Measurements from ENCODE around the gene FOXN3.
"Not testable (repeated sequence)": the region's sequence is repeated elsewhere in the genome, so short reads cannot be mapped to it uniquely, and the experiment has no call there.

The FOXN3 gene

DNA sequence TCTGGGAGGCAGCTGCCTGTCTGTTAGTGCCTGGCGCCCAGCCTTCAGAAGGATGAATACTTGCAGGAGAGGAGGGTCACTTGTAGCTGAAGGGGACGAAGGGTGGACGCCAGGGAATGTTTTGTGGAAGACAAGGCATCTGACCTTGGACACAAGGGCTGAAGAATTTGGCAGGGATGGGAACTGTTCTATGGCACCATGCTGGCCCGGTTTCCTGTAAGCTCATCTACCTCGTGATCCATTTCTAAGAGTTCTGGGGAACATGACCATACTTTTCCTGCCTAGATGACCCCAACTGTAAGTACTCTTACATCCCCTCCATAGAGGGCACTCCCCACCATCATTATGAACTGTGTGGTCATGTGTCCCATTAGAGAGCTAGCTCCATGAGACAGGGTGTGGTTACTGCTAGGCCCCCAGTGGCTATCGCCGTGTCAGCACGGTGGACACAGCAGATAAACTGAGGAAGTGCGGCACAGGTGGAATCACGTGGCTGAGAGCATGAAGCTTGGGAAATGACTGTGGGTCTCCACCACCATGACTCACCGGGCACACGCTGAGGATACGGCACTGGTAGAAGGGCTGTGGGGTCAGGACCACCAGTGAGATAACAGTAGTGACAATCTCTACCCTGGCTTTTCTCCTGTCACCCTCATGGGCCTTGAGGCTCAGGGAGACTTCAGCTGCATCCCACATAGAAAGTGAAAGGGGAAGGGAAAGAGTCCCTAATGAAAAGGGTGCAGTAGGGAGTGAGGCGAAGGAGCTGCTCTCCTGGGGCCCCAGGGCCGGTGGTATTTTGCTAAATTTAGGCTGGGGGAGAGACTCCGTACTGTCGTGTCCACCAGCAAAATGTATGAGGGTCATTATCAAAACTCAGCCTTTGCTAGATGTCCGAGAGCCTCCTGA, 252.6 kb downstream of the FOXN3 start:
- no peak for DNase-seq (ENCODE audit: low spot score)

- DNase-seq (ENCODE audit: low spot score): no peak
These were observed 253.9 kb downstream of the FOXN3 start for GRCh38 chr14:89163031-89163636.

DNA sequence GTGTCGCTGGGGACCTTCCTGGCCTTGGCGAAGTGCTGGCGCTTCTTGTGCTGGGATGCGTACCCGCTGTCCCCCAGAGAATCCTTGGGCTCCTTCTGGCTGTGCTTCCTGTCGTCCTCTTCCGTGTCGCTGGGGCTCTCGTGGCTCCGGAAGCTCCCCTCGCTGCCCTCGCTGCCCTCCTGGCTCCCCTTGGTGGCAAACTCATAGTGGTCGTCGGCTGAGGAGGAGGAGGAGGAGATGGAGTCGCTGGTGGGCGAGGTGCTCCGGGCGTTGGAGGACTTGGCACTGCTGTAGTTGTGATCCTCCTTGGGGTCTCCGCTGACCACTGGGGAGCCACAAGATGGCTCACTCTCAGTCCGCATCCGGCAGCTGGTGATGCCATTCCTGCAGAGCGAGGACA, 254.4 kb downstream of the FOXN3 start:
- DNase-seq (ENCODE audit: low spot score): no peak

DNA sequence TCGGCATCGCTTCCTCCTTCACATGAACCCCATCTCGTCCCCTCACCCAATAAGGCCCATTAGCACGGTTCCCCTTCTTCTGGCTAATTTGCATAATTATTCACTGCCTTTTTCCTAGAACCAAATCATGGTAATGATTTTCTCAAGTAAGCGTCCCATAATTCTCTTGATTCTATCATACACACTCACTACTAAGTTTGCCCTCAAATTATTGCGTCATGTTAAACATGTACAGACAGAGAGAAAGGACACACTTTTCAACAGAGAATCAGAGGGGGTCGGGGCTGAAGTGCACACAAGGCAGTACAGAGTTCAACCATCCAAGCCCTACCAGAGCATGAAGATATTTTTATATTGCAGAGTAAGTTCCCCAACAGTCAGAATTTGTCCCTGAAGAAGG, 256.6 kb downstream of the FOXN3 start:
- DNase-seq (ENCODE audit: low spot score): no peak

- DNase-seq (ENCODE audit: low spot score): no peak
These were observed 258.3 kb downstream of the FOXN3 start for GRCh38 chr14:89158701-89159100.

DNA sequence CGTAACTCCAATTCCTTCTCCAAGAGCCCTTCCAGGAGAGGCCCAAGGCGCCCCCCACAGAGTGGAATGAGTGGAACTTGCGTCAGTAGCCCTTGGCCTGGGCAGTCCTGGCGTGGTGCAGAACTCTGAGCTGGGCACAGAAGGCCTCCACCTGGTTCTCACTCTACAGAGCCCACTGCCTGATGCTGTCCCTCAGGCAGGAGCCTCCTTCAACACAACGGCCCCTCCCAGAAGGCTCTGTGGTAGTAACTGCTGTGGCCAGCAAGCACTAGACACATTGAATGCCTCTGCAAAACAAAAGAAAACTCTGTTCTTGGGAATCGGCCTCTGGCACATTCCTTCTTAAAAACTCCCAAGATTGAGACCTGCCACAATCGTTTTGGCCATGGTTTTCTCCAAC, 258.9 kb downstream of the FOXN3 start:
- DNase-seq (ENCODE audit: low spot score): not testable (repeated sequence)

- DNase-seq (ENCODE audit: low spot score): no peak
These were observed 261.5 kb downstream of the FOXN3 start for GRCh38 chr14:89155491-89155890.

DNA sequence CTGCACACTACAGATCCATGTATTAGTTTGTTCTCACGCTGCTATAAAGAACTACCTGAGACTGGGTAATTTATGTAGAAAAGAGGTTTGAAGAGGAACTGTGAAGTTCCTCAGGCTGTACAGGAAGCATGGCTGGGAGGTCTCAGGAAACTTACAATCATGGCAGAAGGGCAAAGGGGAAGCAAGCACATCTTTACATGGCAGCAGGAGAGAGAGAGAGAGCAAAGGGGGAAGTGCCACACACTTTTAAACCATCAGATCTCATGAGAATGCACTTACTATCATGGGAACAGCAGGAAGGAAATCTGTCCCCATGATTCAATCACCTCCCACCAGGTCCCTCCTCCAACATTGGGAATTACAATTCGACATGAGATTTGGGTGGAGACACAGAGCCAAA, 265.3 kb downstream of the FOXN3 start:
- not testable (repeated sequence) for DNase-seq (ENCODE audit: low spot score)

DNA sequence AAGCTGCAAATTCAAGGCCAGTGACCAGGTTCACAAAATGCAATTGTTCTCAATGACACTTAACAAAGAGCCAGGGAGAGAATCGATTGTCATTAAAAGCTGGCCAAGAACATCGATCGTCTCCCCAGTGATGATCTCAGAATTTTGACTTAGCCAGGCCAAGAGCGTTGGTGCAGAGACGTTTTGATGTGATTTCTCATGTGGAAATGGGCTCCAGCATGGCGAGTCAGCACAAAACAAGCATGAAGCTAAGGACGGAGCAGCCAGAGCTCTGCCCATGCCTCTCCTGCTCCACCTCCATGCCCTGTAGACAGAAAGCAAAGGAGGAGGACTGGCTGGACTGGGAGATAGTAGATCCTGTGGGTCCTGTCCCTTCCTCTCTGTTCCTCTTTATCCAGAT, 270.8 kb downstream of the FOXN3 start:
- DNase-seq (ENCODE audit: low spot score): no peak

DNA sequence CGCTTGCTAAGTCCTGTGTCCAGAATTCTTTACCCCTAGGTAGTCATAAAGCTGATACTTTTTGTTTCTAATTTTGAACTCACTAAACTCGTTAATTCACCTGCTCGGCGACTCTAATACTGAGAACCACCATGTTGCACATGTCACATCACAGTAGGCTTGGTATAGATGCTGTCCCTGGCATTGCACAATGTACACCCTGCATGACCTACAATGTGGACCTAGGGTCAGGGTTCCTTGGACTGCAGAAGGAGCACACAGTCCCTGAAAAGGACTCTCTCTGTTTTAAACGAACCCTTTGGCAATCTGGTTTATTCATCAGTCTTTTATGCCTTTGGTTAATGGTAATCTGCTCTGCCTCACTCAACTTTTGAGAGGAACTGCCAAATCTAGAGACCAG, 272.4 kb downstream of the FOXN3 start:
- DNase-seq (ENCODE audit: low spot score): no peak

DNA sequence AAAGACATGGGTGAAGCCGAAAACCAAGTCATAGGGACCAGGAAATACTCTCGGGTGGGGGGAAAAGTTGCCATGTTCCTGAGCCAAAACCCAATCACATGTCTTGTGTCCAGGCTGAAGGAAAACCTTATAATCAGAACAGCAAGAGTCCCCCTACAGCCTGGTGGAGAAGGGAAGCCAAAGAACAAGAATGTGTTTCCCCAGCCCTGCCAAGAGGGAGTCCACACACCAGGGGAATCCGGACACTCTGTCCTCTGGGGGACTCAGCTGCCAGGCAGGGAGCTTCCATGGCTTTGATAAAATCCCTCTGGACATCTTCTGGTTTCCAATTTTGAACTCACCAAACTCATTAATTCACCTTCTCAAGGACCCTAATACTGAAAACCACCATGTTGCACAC, 273.0 kb downstream of the FOXN3 start:
- no peak for DNase-seq (ENCODE audit: low spot score)

GRCh38 chr14:89143595-89143994, 273.4 kb downstream of the FOXN3 start:
- no peak for DNase-seq (ENCODE audit: low spot score)

GRCh38 chr14:89142366-89142765, 274.7 kb downstream of the FOXN3 start:
- no peak for DNase-seq (ENCODE audit: low spot score)

- no peak for DNase-seq (ENCODE audit: low spot score)
These were observed 275.2 kb downstream of the FOXN3 start for GRCh38 chr14:89141862-89142261.

DNA sequence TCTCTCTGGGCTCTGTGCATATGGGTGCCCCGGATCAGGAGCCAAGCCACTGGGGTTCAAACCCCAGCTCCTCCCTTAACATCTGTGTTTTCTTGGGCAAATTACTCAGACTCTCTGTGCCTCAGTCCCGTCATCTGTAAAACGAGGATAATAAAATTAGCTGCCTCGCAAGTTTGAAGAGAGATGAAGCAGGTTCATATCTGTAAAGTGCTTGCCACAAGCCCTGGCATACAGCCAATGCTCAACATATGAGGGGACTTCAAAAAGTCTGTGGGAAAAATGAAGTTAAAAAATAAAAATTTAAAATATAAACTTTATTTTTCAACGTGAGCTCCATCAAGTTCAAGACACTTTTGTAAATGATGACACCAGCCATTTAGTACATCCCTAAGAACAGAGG, 276.7 kb downstream of the FOXN3 start:
- DNase-seq (ENCODE audit: low spot score): no peak

GRCh38 chr14:89139404-89140247, 277.4 kb downstream of the FOXN3 start:
- no peak for DNase-seq (ENCODE audit: low spot score)

GRCh38 chr14:89138846-89139245, 278.2 kb downstream of the FOXN3 start:
- no peak for DNase-seq (ENCODE audit: low spot score)

- peak; percentile 86 for DNase-seq (ENCODE audit: low spot score)
These were observed 279.4 kb downstream of the FOXN3 start for GRCh38 chr14:89137526-89138163.

DNA sequence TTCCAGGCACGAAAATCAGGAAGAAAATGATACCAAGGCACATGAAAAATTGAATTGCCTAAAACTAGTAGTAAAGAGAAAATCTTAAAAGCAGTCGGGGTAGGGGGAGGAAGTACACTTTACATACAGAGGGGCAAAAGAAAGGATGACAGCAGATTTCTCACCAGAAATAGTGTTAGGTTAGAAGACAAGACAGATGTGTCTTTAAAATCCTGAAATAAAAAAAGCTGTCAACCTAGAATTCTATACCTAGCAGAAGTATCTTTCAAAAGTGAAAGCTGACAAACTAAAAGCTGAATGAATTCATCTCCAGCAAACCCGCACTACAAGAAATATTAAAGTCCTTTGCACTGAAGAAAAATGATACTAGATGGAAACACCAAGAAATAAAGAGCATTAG, 280.4 kb downstream of the FOXN3 start:
- no peak for DNase-seq (ENCODE audit: low spot score)

DNA sequence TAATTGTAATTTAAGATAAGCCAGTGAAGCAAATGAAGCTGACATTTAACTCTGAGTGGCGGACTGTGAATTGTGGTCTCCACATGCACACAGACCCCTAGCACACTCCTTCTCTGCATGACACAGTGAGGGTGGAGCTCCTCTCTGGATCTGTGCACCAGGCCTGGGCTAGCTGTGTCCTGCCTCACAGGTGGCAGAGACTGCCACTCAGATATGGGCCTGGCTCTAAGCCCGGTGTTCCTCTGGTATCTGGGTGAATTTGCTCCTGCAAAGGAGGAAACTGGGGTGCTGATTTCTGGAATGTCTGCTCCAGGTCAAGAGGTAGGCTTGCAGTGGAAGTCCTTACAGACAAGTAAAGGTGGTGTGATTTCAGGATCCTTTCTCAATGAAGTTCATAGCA, 282.4 kb downstream of the FOXN3 start:
- DNase-seq (ENCODE audit: low spot score): no peak

DNA sequence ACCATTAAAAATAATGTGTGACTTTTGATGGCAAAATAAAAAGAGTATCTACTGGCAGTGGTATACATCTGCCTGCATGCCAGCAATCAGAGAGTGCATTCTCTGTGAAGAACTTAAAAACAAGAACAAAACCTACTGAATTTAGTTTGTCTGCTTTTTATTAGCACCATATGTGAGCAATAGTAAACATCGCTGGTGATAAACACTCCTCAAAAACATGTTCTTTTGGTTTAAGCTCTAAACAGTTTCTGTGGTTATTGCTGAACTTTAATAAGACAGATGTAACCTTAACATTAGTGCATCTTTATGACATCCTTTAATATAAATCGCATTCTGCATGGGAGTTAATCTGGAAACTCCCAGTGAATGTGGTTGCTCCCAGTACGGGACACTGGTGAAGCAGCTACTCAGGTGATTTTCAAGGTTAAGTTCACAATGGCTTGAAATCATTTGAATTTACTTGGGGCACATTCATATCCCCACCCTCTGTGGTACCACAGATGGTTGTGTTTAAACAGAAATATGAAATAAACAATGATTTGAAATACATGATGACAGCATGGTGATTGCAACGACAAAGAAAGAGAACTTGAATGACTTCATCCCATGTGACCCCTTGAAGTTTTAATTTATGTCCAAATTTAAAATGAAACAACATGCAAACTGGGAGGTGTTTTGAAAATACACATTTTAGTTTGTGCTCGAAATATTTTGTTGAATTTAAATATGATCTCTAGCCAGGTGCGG, 285.9 kb downstream of the FOXN3 start:
- no peak for DNase-seq (ENCODE audit: low spot score)

DNA sequence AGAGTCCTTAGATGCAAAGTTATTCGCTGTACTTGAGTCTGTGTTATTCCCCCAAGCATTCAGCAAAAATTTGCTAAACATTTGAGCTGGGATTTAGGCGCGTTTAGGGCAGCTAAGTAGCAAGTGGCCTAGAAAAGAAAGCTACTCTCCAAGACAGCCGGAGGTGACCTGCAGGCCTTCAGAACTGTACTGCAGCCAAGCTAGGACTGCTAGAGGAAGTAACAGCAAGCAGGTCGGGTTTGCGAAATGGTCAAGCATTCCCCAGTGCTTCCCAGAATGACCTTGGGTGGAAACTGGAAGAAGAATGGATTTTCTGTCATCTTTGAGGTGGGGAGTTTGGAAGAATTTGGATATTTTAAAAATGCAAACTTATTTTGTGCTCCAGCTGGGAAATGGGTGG, 287.5 kb downstream of the FOXN3 start:
- no peak for DNase-seq (ENCODE audit: low spot score)
